IMR-90 (cell line): ENCODE data around the gene CD72.

Experiments used
- FOS ChIP-seq: fragments of 150-350 bp; IDR thresholded peaks from 2 replicates; pipeline ENCODE4 v1.6.1; 2016; ENCODE audit warnings: low read depth, low read length
- POLR2A ChIP-seq: IDR thresholded peaks from 2 replicates; pipeline ENCODE4 v1.6.1; 2012; ENCODE audit warnings: mild to moderate bottlenecking, low read depth, low read length
- RCOR1 ChIP-seq: IDR thresholded peaks from 2 replicates; pipeline ENCODE4 v1.6.1; 2012; ENCODE audit warnings: mild to moderate bottlenecking, low read length, improper control_type of control experiment; ENCODE audit not compliant: insufficient replicate concordance
- RFX5 ChIP-seq: IDR thresholded peaks from 2 replicates; pipeline ENCODE4 v1.8.0; 2012; ENCODE audit warnings: low read depth, mild to moderate bottlenecking, low read length, moderate library complexity
- SMC3 ChIP-seq: fragments of 150-350 bp; IDR thresholded peaks from 2 replicates; pipeline ENCODE4 v1.6.1; 2016; ENCODE audit warnings: low read depth, mild to moderate bottlenecking, antibody characterized with exemption, low read length, moderate library complexity
- TF ChIP-seq, protein P1 (sequence below): conservative IDR thresholded peaks from 2 replicates; pipeline ENCODE4 v1.5.1; 2012; ENCODE audit warnings: mild to moderate bottlenecking, low read depth, low read length, improper control_type of control experiment

DNA sequence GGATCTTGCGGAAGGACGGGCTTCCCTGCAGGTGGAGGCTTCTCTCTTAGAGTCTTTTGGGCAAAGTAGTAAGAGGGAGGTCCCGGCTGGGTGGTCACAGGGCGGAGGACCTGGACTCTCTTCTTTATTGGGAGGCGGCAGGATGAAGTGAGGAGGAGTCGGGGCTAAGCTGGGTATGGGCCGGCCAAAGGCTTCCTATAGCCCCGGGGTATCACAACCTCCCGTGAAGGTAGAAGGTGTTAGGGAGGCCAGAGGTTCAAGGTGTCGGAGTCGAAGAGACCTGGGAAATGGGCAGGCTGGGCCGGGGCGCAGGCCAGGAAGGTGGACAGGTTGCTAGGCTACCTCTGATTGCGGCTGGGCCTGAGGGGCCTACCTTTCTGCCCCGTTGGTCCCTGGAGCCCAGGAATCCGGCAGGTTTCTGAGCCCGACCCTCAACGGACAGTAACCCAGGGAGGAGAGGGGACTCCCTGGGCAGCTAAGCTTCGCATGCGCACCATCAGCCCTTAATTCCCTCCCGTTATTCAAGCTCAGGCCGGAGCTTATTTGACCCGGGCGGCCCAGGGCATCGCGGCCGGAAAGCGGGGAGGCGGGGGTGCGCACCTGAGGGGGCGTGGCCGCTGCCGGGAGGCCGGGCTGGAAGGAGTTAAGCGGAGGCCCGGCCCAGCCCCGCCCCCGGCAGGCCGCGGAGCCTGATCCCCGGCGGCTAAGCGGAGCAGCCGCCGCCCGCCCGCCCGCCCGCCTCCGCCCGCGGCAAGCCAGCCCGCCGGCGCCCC, 13.4 kb downstream of the CD72 start, which contains the start of gene TESK1:
- TF ChIP-seq, protein P1, sequence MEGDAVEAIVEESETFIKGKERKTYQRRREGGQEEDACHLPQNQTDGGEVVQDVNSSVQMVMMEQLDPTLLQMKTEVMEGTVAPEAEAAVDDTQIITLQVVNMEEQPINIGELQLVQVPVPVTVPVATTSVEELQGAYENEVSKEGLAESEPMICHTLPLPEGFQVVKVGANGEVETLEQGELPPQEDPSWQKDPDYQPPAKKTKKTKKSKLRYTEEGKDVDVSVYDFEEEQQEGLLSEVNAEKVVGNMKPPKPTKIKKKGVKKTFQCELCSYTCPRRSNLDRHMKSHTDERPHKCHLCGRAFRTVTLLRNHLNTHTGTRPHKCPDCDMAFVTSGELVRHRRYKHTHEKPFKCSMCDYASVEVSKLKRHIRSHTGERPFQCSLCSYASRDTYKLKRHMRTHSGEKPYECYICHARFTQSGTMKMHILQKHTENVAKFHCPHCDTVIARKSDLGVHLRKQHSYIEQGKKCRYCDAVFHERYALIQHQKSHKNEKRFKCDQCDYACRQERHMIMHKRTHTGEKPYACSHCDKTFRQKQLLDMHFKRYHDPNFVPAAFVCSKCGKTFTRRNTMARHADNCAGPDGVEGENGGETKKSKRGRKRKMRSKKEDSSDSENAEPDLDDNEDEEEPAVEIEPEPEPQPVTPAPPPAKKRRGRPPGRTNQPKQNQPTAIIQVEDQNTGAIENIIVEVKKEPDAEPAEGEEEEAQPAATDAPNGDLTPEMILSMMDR = no peak
- TF ChIP-seq RFX5 = no peak
- TF ChIP-seq RCOR1 = no peak
- TF ChIP-seq POLR2A = no peak; the same call in 1 of the 2 replicates
- no peak for TF ChIP-seq SMC3
- no peak for TF ChIP-seq FOS
